Measurements from ENCODE around the gene ZNF668. TPM values are rescaled to one million over a fixed set of nuclear protein-coding genes. Genes with fewer than 3 reads are reported as not detected.

ZNF668 gene
- total and polyA plus RNA-seq, 2 of the 4 experiments (the other 2 are of a cell fraction) = 4.5 to 11.6 TPM

GRCh38 chr16:31079342-31079944 lies 5.4 kb upstream of the ZNF668 start:
- ChIA-PET POLR2A (ENCODE audit: unreplicated experiment) (no interaction called here), CTCF (no interaction called here)
- Histone ChIP-seq H2AK9ac (replicated peaks; ENCODE audit: low read depth, low read length, poor library complexity) (no peak overlapping the region), H2BK20ac (ENCODE audit: low read depth, low read length) (no peak overlapping the region), H2AK5ac (ENCODE audit: low read depth, low read length) (no peak overlapping the region), H3K9me3 (ENCODE audit: control insufficient read depth, insufficient read depth, low read length) (no peaks in the 10 kb centered on the region), H2AFZ (replicated peaks; ENCODE audit: low read length, poor library complexity) (no peak overlapping the region), H4K5ac (ENCODE audit: low read depth, low read length) (no peak overlapping the region), H3K56ac (ENCODE audit: extremely low read depth, insufficient read depth, low read length) (no peak overlapping the region), H3K4me3 (ENCODE audit: insufficient read depth, low read depth, low read length) (no peak overlapping the region), H3K4me1 (ENCODE audit: control insufficient read depth, insufficient read depth, low read length) (no peaks in the 10 kb centered on the region), H3K9me1 (ENCODE audit: insufficient read depth, low read length) (peaks cover 3% of the 10 kb centered on the region; the same call in 1 of the 2 replicates), H3K23ac (ENCODE audit: low read depth, low read length) (no peak overlapping the region), H3K4me2 (ENCODE audit: low read depth, low read length) (no peak overlapping the region), H2BK120ac (ENCODE audit: low read depth, low read length) (no peak overlapping the region), H3K36me3 (ENCODE audit: control insufficient read depth, insufficient read depth, low read length) (peaks cover 75% of the 10 kb centered on the region), H3K4ac (ENCODE audit: low read depth, low read length) (no peak overlapping the region), H3K9ac (ENCODE audit: low read depth, low read length) (no peak overlapping the region), H3K18ac (ENCODE audit: low read depth, low read length) (no peak overlapping the region), H3K27ac (ENCODE audit: insufficient read depth, low read length) (no peak overlapping the region), H3K79me1 (ENCODE audit: low read depth in 1 of 2, low read length in 2 of 2) (peaks cover 18 to 67% of the 10 kb centered on the region in 2 experiments), H2BK15ac (ENCODE audit: low read depth, low read length) (no peak overlapping the region), H3K14ac (replicated peaks; ENCODE audit: low read depth, low read length) (no peak overlapping the region), H4K8ac (ENCODE audit: low read depth in 2 of 2, low read length in 2 of 2) (no peak overlapping the region), H4K20me1 (ENCODE audit: insufficient read depth, low read length) (peaks cover 21% of the 10 kb centered on the region), H2BK5ac (ENCODE audit: low read depth, low read length, poor library complexity, severe bottlenecking) (no peak overlapping the region), H4K91ac (ENCODE audit: insufficient read depth, low read depth, low read length) (no peak overlapping the region), H3K27me3 (ENCODE audit: control insufficient read depth, insufficient read depth, low read length) (no peaks in the 10 kb centered on the region)
- intact Hi-C loops (cut with micrococcal nuclease) (loop anchor here (10.0 kb wide), 1 partner anchor 125 kb away; the partner anchor contains the start of gene SETD1A), dilution Hi-C loops (cut with HindIII; ENCODE audit: low sequenced_read_pairs, unreplicated experiment) (no loop called here), in situ Hi-C loops (cut with MboI; ENCODE audit: low sequenced_read_pairs) (loop anchor here (10.0 kb wide), 1 partner anchor 385 kb away; no protein-coding TSS in a partner anchor)
- DNase-seq = no peak
- BruUV-seq (replicated peaks) = no TSS peak
- no peak for ATAC-seq (ENCODE audit: low read depth)
- WGBS, 2 experiments (ENCODE audit: extremely low coverage in 2 of 2, insufficient read length in 1 of 2) = 89% methylated on average over 8 of the region's 13 CpGs; no CpG with 5 or more reads in 1 of the 2 experiments
- TF ChIP-seq MAFK (IDR thresholded peaks at IDR 0.05; ENCODE audit: low read depth, low read length) (no peak), SMC3 (IDR thresholded peaks at IDR 0.05; ENCODE audit: low read depth, low read length) (no peak), RFX5 (IDR thresholded peaks at IDR 0.05; ENCODE audit: low read depth, low read length) (no peak), BHLHE40 (IDR thresholded peaks at IDR 0.05; ENCODE audit: low read depth, low read length) (no peak), CEBPB (IDR thresholded peaks at IDR 0.05; ENCODE audit: low read depth, low read length) (no peak), RCOR1 (IDR thresholded peaks at IDR 0.05; ENCODE audit: insufficient replicate concordance, low read length) (no peak), ELK1 (IDR thresholded peaks at IDR 0.05; ENCODE audit: borderline replicate concordance, low read depth, low read length) (no peak), NFE2L2 (IDR thresholded peaks at IDR 0.05; ENCODE audit: low read depth, low read length) (no peak), POLR2A (IDR thresholded peaks at IDR 0.05; ENCODE audit: low read depth, low read length) (no peak), MXI1 (IDR thresholded peaks at IDR 0.05; ENCODE audit: borderline replicate concordance, low read depth, low read length) (no peak), MAZ (IDR thresholded peaks at IDR 0.05; ENCODE audit: borderline replicate concordance, low read depth, low read length) (no peak), FOS (IDR thresholded peaks at IDR 0.05; ENCODE audit: low read depth, low read length) (no peak), USF2 (IDR thresholded peaks at IDR 0.05; ENCODE audit: low read depth, low read length) (no peak), CHD1 (IDR thresholded peaks at IDR 0.05; ENCODE audit: low read depth, low read length) (no peak), CTCF (conservative IDR thresholded peaks at IDR 0.05; ENCODE audit: low read depth, low read length) (no peak), RAD21 (IDR thresholded peaks at IDR 0.05; ENCODE audit: low read length) (no peak)

Measured in IMR-90 (cell line).